Keratinocyte (primary cell): ENCODE measurements around the gene NRXN2.

Experiments used
- EZH2 ChIP-seq: IDR thresholded peaks from one replicate; pipeline ENCODE4 v1.6.1; 2012; ENCODE audit warnings: inconsistent platforms, mild to moderate bottlenecking, low read length, moderate library complexity
- TF ChIP-seq, protein P1 (sequence below), 3 experiments: IDR thresholded peaks in 1 of 3; conservative IDR thresholded peaks in 1 of 3; optimal IDR thresholded peaks in 1 of 3; 2 replicates in 2 of 3; 3 replicates in 1 of 3; pipeline versions ENCODE3 to v1.5.1; 2011; ENCODE audit warnings: low read length in 3 of 3, mild to moderate bottlenecking in 3 of 3, moderate library complexity in 2 of 3, control low read depth in 1 of 3, inconsistent platforms in 1 of 3; ENCODE audit not compliant: insufficient read depth in 2 of 3; ENCODE audit errors: extremely low read depth in 1 of 3

DNA sequence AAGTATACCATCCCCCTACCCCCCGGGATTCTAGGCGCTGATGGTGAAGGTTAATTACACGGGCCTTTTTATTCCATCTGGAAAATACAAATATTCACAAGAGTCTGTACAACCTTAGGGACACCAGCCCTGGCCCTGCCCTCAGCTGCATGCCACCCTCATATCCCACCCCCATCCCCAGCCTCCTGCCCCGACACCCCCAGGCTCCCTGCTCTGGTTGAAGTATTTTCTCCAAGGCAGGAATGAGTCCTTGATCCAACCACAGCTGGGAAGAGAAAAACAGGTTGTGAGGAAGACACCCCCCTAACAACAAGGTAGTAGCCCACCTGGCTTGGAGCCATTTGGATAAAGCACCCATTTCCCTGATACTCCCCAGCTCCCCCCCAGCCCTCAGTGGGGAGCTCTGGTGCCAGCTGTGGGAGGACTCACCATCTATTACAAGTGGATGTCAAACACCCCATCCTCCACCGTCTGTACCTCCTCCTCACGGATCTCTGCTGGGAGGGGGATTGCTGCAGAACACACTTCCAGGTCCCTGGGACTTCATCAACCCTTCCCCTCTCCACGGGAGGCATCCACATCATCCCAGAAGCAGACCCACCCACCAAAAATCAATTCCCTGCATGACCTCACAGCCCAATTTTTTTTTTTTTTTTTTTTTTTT, 4.0 kb upstream of the NRXN2 start:
- TF ChIP-seq, protein P1, sequence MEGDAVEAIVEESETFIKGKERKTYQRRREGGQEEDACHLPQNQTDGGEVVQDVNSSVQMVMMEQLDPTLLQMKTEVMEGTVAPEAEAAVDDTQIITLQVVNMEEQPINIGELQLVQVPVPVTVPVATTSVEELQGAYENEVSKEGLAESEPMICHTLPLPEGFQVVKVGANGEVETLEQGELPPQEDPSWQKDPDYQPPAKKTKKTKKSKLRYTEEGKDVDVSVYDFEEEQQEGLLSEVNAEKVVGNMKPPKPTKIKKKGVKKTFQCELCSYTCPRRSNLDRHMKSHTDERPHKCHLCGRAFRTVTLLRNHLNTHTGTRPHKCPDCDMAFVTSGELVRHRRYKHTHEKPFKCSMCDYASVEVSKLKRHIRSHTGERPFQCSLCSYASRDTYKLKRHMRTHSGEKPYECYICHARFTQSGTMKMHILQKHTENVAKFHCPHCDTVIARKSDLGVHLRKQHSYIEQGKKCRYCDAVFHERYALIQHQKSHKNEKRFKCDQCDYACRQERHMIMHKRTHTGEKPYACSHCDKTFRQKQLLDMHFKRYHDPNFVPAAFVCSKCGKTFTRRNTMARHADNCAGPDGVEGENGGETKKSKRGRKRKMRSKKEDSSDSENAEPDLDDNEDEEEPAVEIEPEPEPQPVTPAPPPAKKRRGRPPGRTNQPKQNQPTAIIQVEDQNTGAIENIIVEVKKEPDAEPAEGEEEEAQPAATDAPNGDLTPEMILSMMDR (optimal IDR thresholded peaks at IDR 0.05 in 1 of 3, IDR thresholded peaks at IDR 0.05 in 1 of 3, conservative IDR thresholded peaks at IDR 0.05 in 1 of 3; ENCODE audit: extremely low read depth in 1 of 3, insufficient read depth in 2 of 3, low read length in 3 of 3) = no peak
- TF ChIP-seq EZH2 = no peak
